ENCODE measurements around the gene IQCK.

Gene IQCK

GRCh38 chr16:19892902-19893301 is 174.8 kb downstream of the IQCK start:
- no peak for DNase-seq

DNA sequence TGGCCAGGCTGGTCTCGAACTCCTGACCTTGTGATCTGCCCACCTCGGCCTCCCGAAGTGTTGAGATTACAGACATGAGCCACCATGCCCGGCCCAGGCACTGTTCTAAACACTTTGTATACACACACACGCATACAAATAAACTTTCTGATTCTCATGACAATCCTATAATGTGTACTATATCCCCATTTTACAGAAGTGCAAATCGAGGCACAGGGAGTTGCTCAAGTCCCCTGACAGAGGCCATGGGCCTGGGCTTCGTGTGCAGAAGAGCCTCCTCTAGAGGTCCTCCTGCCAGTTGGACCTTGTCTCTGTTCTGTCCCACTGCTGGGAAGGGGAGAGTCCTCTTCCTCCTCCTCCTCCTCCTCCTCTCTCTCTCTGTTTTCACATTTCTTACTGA is 176.5 kb downstream of the IQCK start:
- DNase-seq, result no peak

DNA sequence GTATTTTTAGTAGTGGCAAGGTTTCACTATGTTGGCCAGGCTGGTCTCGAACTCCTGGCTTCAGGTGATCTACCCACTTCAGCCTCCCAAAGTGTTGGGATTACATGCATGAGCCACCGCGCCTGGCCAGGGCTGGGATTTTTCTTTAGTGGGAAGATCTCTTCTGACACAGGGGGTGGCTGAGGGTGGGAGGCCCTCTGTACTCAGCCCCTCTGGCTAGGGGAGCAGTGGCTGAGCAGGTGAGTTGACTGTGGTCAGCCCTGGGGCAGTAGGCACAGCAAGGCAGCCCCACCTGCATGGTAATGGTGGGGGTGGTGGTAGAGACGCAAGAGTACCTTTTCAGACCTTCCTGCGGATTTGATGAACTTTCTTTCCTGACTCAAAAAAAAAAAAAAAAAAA is 178.9 kb downstream of the IQCK start:
- no peak for DNase-seq

- no peak for DNase-seq
These were observed 180.1 kb downstream of the IQCK start for GRCh38 chr16:19898166-19898565.

DNA sequence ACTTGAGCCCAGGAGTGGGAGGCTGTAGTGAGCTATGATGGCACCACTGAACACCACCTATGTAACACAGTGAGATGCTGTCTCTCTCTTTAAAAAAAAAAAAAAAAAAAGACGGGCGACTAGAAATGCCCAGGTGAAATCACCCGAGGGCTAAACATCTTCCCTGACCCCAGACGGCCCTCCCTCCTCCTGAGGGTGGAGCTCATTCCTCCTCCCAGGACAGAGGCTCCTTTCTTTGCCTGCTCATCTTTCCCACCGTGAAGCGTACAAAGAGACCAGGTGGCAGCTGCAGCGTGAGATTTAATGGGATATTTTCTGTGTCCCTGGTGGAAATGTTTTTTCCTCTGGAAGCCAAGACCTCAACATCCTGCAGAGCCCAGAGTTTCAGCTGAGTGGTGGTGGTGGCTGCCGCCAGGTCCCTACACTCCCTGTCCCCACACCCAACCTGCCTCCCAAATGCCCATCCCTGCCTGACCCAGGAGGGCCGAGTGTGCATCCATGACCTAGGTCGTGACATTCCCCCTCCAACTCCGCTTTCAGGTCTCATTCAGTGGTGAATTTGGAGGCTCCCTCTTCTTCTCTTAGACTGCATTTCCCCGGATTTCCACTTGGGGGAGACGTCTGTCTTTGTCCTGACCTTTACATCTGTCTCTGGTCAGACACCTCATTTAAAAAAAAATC is 181.0 kb downstream of the IQCK start:
- DNase-seq, result peak; percentile 32

DNA sequence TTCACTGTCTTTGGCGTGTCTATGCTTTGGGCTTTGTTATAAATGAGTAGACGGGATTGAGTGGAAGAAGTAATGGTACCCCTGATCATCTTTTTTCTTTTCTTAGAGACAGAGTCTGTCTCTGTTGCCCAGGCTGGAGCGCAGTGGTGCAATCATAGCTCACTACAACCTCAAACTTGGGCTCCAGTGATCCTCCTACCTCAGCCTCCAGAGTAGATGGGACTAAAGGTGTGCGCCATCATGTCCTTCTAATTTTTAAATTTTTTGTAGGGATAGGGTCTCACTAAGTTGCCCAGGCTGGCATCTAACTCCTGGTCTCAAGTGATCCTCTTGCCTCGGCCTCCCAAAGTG is 181.5 kb downstream of the IQCK start:
- no peak for DNase-seq

DNA sequence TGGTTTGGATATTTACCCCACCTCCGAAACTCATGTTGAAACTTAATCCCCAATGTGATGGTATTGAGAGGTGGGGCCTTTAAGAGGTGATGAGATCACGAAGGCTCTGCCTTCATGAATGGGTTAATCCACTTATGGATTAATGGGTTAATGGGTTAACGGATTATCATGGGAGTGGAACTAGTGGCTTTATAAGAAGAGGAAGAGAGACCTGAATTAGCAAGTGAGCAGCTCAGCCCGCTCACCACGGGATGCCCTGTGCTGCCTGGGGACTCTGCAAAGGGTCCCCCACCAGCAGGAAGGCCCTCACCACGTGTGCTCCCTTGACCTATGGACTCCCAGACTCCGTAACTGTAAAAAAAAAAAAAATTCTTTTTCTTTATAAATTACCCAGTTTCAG is 183.1 kb downstream of the IQCK start:
- no peak for DNase-seq

DNA sequence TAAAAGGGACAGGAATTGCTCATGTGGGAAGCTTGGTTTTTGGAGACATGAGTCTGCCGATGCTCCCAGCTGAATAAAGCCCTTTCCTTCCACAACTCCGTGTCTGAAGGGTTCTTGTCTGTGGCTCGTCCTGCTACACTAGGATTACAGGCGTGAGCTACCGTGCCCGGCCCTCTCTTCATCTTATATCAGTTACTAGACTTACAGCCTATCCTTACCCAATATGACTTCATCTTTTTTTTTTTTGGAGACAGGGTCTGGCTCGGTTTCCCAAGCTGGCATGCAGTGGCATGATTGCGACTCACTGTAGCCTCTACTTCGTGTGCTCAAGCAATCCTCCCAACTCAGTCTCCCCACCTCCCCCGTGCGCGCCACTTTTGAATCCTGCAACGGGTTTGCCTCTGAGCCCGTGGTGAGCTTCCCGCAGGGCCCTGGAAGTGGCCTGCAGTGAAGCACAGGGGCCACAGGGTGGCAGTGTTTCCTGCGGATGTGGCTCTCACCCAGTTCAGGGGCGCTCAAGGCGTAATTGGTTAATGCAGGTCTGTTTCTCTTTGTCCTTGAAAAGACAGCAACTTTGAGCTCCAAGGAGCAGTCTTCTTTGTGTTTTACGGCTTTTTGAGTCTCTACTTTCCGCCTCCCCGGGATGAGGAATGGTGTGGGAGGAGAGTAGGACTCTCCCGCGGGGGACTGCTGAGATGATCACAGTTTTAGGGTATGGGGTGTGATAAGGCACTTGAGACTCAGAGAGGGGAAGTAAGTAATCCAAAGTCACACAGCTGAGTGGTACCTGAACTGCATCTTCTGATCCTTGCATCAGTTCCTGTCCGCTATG is 189.3 kb downstream of the IQCK start:
- peak; percentile 70 for DNase-seq
